SU-DHL-6 (cell line): ENCODE measurements around the gene MYLK.

Experiments used
- H2AFZ ChIP-seq: fragments of 200-600 bp; sonication (generic); 2 replicates; pipeline ENCODE4 v1.6.1; 2014; ENCODE audit warnings: low read depth, mild to moderate bottlenecking, moderate library complexity, mixed read lengths, antibody characterized with exemption, low read length; ENCODE audit not compliant: severe bottlenecking
- H3F3A ChIP-seq: fragments of 200-600 bp; shearing (Covaris generic); 2 replicates; pipeline ENCODE4 v1.6.0; 2016; ENCODE audit warnings: antibody characterized with exemption, mild to moderate bottlenecking; ENCODE audit not compliant: insufficient read depth
- H3K27ac ChIP-seq: fragments of 200-600 bp; sonication (generic); 2 replicates; pipeline ENCODE4 v1.5.1; 2016; ENCODE audit warnings: low read depth, mild to moderate bottlenecking, low read length, moderate library complexity, mixed read lengths
- H3K27me3 ChIP-seq: fragments of 200-600 bp; sonication (generic), shearing (Covaris generic); 2 replicates; pipeline ENCODE4 v1.6.0; 2014; ENCODE audit warnings: mild to moderate bottlenecking, low read length
- H3K36me3 ChIP-seq: fragments of 200-600 bp; sonication (generic); 2 replicates; pipeline ENCODE4 v1.6.1; 2014; ENCODE audit warnings: mild to moderate bottlenecking, low read length, mixed read lengths
- H3K4me2 ChIP-seq: fragments of 300-600, 200-600 bp; shearing (Covaris generic), sonication (generic); 2 replicates; pipeline ENCODE4 v1.6.0; 2014; ENCODE audit warnings: low read length, low read depth, mild to moderate bottlenecking; ENCODE audit not compliant: poor library complexity, severe bottlenecking
- H3K4me3 ChIP-seq: fragments of 200-600 bp; sonication (generic); 2 replicates; pipeline ENCODE4 v1.5.1; 2014; ENCODE audit warnings: antibody characterized with exemption, low read length, mild to moderate bottlenecking, mixed read lengths; ENCODE audit not compliant: insufficient read depth, poor library complexity, severe bottlenecking
- H3K79me2 ChIP-seq: fragments of 200-600 bp; sonication (generic); 2 replicates; pipeline ENCODE4 v1.6.1; 2014; ENCODE audit warnings: mild to moderate bottlenecking, low read length, moderate library complexity; ENCODE audit not compliant: insufficient read depth
- H3K9ac ChIP-seq: fragments of 200-600 bp; sonication (generic); 2 replicates; pipeline ENCODE4 v1.7.0; 2014; ENCODE audit warnings: mild to moderate bottlenecking, low read length
- H3K9me2 ChIP-seq: fragments of 200-600 bp; sonication (generic); replicated peaks from 2 replicates; pipeline ENCODE4 v1.6.1; 2014; ENCODE audit warnings: low read length; ENCODE audit not compliant: insufficient read depth
- H3K9me3 ChIP-seq: fragments of 200-600 bp; sonication (generic); 2 replicates; pipeline ENCODE4 v1.6.1; 2014; ENCODE audit warnings: low read length, mixed read lengths; ENCODE audit not compliant: insufficient read depth
- H4K20me1 ChIP-seq: fragments of 200-600 bp; sonication (generic); 2 replicates; pipeline ENCODE4 v1.6.1; 2014; ENCODE audit warnings: low read depth, mild to moderate bottlenecking, antibody characterized with exemption, low read length, moderate library complexity, mixed read lengths
- EZH2phosphoT487 ChIP-seq: fragments of 200-600 bp; sonication (generic), shearing (Covaris generic); conservative IDR thresholded peaks from 2 replicates; pipeline ENCODE4 v1.6.1; 2018; ENCODE audit warnings: mild to moderate bottlenecking, antibody characterized with exemption, low read length, moderate library complexity, mixed read lengths
- TF ChIP-seq, protein P1 (sequence below): fragments of 200-600 bp; sonication (generic); IDR thresholded peaks from one replicate; pipeline ENCODE4 v1.5.1; 2017; ENCODE audit warnings: antibody characterized with exemption, mild to moderate bottlenecking, low read length, moderate library complexity; ENCODE audit not compliant: insufficient read depth, poor library complexity, severe bottlenecking

Gene MYLK

DNA sequence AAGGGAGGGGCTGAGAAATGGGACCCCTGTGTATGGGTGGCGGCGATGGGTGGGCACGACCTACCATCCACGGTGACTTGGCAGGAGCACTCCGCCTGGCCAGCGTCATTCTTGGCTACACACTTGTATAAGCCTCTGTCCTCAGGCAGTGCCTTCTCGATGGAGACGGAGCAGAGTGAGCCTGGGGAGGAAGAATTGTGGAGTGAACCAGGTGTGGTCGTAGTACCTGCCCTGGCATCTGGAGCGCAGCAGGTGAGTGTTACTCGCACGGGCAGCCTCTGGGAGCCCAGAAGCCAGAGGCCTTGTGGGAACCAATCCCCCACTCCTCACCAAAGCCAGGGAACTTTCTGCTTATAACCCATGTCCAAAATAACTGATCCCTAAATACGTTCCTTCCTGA lies 191.5 kb downstream of the MYLK start:
- H3K9me2 ChIP-seq: no peaks in the 10 kb centered on the region
- H3K27ac ChIP-seq: no peak overlapping the region
- no peak overlapping the region for H3K9ac ChIP-seq
- no peaks in the 10 kb centered on the region for H3K27me3 ChIP-seq
- no peaks in the 10 kb centered on the region for H3K36me3 ChIP-seq
- H3K9me3 ChIP-seq: no peaks in the 10 kb centered on the region
- H3K4me3 ChIP-seq: no peak overlapping the region
- H3F3A ChIP-seq: no peaks in the 10 kb centered on the region
- H2AFZ ChIP-seq: no peak overlapping the region
- TF ChIP-seq EZH2phosphoT487: no peak
- TF ChIP-seq, protein P1, sequence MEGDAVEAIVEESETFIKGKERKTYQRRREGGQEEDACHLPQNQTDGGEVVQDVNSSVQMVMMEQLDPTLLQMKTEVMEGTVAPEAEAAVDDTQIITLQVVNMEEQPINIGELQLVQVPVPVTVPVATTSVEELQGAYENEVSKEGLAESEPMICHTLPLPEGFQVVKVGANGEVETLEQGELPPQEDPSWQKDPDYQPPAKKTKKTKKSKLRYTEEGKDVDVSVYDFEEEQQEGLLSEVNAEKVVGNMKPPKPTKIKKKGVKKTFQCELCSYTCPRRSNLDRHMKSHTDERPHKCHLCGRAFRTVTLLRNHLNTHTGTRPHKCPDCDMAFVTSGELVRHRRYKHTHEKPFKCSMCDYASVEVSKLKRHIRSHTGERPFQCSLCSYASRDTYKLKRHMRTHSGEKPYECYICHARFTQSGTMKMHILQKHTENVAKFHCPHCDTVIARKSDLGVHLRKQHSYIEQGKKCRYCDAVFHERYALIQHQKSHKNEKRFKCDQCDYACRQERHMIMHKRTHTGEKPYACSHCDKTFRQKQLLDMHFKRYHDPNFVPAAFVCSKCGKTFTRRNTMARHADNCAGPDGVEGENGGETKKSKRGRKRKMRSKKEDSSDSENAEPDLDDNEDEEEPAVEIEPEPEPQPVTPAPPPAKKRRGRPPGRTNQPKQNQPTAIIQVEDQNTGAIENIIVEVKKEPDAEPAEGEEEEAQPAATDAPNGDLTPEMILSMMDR: no peak
- no peak overlapping the region for H3K4me2 ChIP-seq
- no peaks in the 10 kb centered on the region for H4K20me1 ChIP-seq
- H3K79me2 ChIP-seq: no peaks in the 10 kb centered on the region

DNA sequence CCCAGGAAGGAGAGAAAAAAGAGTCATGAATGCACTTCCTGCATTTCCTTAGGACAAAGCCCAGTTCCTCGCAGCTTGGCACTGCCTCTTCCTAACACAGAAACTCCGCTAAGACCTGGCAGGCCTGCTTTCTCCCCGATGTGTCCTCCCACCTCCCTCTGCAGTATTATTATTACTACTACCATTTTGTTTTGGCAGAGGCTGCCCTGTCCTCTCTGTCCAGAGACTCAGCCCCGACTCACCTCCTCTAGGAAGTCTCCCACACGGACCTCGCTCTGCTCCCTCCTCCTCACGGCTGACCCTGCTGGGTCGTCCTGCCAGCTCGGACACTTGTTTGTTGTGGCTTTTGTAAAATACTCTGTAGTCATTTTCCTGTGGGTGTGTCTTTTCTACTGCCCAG lies 192.1 kb downstream of the MYLK start:
- H3K9me3 ChIP-seq: no peaks in the 10 kb centered on the region
- H3K9me2 ChIP-seq: no peaks in the 10 kb centered on the region
- H3K27ac ChIP-seq: no peak overlapping the region
- H3K9ac ChIP-seq: no peak overlapping the region
- no peak overlapping the region for H3K4me3 ChIP-seq
- H3K4me2 ChIP-seq: no peak overlapping the region
- no peaks in the 10 kb centered on the region for H3F3A ChIP-seq
- no peaks in the 10 kb centered on the region for H3K27me3 ChIP-seq
- H3K79me2 ChIP-seq: no peaks in the 10 kb centered on the region
- H4K20me1 ChIP-seq: no peaks in the 10 kb centered on the region
- TF ChIP-seq, protein P1: no peak
- no peak for TF ChIP-seq EZH2phosphoT487
- no peak overlapping the region for H2AFZ ChIP-seq
- no peaks in the 10 kb centered on the region for H3K36me3 ChIP-seq

DNA sequence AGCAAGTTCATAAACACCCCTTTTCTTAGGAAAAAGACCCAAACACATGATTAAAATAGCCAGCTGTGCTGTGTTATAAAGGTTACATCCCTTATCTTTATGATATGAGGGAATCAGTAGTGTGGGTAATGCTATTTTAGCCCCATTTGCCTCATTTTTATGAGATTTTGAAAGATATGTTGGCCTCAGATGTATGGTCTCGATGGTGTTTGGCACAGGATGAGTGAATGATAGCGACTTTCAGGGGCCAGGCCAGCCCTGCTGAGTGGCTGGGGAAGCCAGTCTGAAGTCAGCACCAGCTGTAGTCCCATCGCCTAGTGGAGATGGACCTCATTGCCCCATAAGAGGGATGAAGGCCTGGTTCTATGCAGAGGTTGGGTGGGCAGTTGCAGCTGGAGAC lies 194.3 kb downstream of the MYLK start:
- Histone ChIP-seq H4K20me1 (no peaks in the 10 kb centered on the region), H3F3A (no peaks in the 10 kb centered on the region), H3K9me3 (no peaks in the 10 kb centered on the region), H3K4me3 (no peak overlapping the region), H3K9me2 (no peaks in the 10 kb centered on the region), H3K9ac (no peak overlapping the region), H2AFZ (no peak overlapping the region), H3K4me2 (no peak overlapping the region), H3K36me3 (no peaks in the 10 kb centered on the region), H3K27me3 (no peaks in the 10 kb centered on the region), H3K27ac (no peak overlapping the region), H3K79me2 (no peaks in the 10 kb centered on the region)
- no peak for TF ChIP-seq EZH2phosphoT487
- TF ChIP-seq, protein P1: no peak
